Gastrocnemius medialis (tissue), 4 donors: ENCODE measurements around the gene IRF2BP2. TPM values are rescaled to one million over a fixed set of nuclear protein-coding genes. Genes with fewer than 3 reads are reported as not detected.
A peak's percentile ranks its signal among the peaks of the same experiment; 100 is the strongest.

Source experiments
- ATAC-seq, 2 donors: fragments of 150-250 bp; one replicate each; pipeline ENCODE4 v1.9.1; 2016
- DNase-seq, 2 donors: peaks; one replicate each; pipeline ENCODE4 v3.0.0-alpha.2; 2019
- H3K27ac ChIP-seq, 4 donors: fragments of 200-600 bp; sonication (generic); 1 replicate in 1 of 4; 2 replicates in 3 of 4; pipeline ENCODE4 v1.5.1; 2016 to 2018; ENCODE audit warnings: mild to moderate bottlenecking in 2 of 4, moderate library complexity in 1 of 4
- H3K27me3 ChIP-seq, 3 donors: fragments of 200-600 bp; sonication (generic) in 2 of 3; 1 replicate in 1 of 3; 2 replicates in 2 of 3; pipeline versions ENCODE4 v1.5.1 to v1.6.0; 2016 to 2019; ENCODE audit warnings: mild to moderate bottlenecking in 1 of 3, moderate library complexity in 1 of 3
- H3K36me3 ChIP-seq, 2 donors: fragments of 200-600 bp; sonication (generic) in 1 of 2; one replicate each; pipeline ENCODE4 v1.5.1; 2017 to 2018
- H3K4me1 ChIP-seq, 2 donors: fragments of 200-600 bp; sonication (generic) in 1 of 2; one replicate each; pipeline ENCODE4 v1.5.1; 2016 to 2017; ENCODE audit warnings: mild to moderate bottlenecking in 2 of 2
- H3K4me3 ChIP-seq, 4 donors: fragments of 200-600 bp; sonication (generic) in 3 of 4; 1 replicate in 1 of 4; 2 replicates in 3 of 4; pipeline ENCODE4 v1.5.1; 2016 to 2019; ENCODE audit warnings: mild to moderate bottlenecking in 2 of 4
- H3K9me3 ChIP-seq, 3 donors: fragments of 200-600 bp; sonication (generic) in 2 of 3; 1 replicate in 1 of 3; 2 replicates in 2 of 3; pipeline ENCODE4 v1.5.1; 2016 to 2019
- POLR2A ChIP-seq, 2 donors: fragments of 450-650 bp; IDR thresholded peaks; one replicate each; pipeline ENCODE4 v1.6.1; 2017; ENCODE audit warnings: antibody characterized with exemption in 2 of 2, mild to moderate bottlenecking in 2 of 2, moderate library complexity in 2 of 2
- in situ Hi-C, 4 donors: fragments of 200-750 bp; cut with MboI; loops; one replicate each; pipeline versions ENCODE4 v1.15.0 to v1.8.0; 2017; ENCODE audit warnings: low sequenced_read_pairs in 4 of 4
- intact Hi-C: fragments of 100-400 bp; cut with DNase I; formaldehyde crosslinking; loops from one replicate; pipeline ENCODE4 v1.15.1; 2023; ENCODE audit warnings: low total_unique reads
- total RNA-seq, 4 donors: library from RNA; depleted of rRNA; stranded (reverse); fragments of >200 nt; gene quantifications; one replicate each; pipeline versions ENCODE4 v1.1.0 to v1.2.3, GENCODE V29; 2016
- TF ChIP-seq, protein P1 (sequence below), 5 experiments: fragments of 450-650 bp in 3 of 5; fragments of 200-600 bp in 2 of 5; sonication (generic) in 2 of 5; IDR thresholded peaks in 4 of 5; conservative IDR thresholded peaks in 1 of 5; 1 replicate in 4 of 5; 2 replicates in 1 of 5; pipeline ENCODE4 v1.5.1; 2016 to 2019; ENCODE audit warnings: antibody characterized with exemption in 5 of 5, mild to moderate bottlenecking in 3 of 5, moderate library complexity in 3 of 5

IRF2BP2 gene
- total RNA-seq, 4 donors from 2014 or later = 32.2 to 92.0 (median 52.2) TPM

DNA sequence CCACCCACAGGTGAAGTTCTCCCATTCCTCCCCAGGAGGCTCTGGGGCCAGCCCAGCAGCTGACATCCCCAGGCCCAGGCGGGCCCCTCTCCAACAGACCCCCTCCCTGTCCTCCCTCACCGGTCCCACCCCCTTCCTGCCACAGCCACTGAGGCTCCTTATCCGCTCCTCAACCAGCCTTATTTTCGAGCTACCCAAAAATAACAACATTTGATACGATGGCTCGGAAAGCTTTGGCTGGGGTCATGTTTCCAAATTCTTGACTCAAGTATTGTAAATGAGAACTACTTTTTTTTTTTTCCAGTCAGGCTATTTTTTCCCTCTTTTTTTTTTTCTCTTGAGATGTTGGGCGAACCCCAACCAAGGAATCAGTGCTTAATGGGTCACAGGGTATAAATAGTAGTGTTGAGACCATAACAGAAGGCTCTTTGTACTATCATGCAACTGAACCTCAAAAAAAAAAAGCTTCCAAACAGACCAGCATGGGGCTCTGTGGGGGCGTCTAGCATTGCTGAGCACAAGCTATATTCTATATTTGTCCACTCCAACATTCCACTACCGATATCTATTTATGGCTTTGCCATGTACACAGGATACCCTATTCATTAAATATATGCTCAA is 27.2 kb downstream of the IRF2BP2 start:
- H3K36me3 ChIP-seq = no peaks in the 10 kb centered on the region
- intact Hi-C loops = loop anchor here (1.0 kb wide), 1 partner anchor 38 kb away; no protein-coding TSS in a partner anchor
- peaks cover 58 to 63% of the 10 kb centered on the region in 2 donors for H3K4me1 ChIP-seq
- ATAC-seq (peak; percentile 39 to 48), DNase-seq (peak in 1 of 2 donors; percentile 59)
- peak in 1 of 2 donors; percentile 24 for TF ChIP-seq POLR2A (IDR thresholded peaks at IDR 0.05)
- TF ChIP-seq, protein P1, sequence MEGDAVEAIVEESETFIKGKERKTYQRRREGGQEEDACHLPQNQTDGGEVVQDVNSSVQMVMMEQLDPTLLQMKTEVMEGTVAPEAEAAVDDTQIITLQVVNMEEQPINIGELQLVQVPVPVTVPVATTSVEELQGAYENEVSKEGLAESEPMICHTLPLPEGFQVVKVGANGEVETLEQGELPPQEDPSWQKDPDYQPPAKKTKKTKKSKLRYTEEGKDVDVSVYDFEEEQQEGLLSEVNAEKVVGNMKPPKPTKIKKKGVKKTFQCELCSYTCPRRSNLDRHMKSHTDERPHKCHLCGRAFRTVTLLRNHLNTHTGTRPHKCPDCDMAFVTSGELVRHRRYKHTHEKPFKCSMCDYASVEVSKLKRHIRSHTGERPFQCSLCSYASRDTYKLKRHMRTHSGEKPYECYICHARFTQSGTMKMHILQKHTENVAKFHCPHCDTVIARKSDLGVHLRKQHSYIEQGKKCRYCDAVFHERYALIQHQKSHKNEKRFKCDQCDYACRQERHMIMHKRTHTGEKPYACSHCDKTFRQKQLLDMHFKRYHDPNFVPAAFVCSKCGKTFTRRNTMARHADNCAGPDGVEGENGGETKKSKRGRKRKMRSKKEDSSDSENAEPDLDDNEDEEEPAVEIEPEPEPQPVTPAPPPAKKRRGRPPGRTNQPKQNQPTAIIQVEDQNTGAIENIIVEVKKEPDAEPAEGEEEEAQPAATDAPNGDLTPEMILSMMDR (IDR thresholded peaks at IDR 0.05 in 4 of 5, conservative IDR thresholded peaks at IDR 0.05 in 1 of 5) = no peak
- H3K9me3 ChIP-seq = no peaks in the 10 kb centered on the region
- no peaks in the 10 kb centered on the region for H3K27me3 ChIP-seq
- in situ Hi-C loops = no loop called here
- peak overlapping the region; percentile 15 to 25 (median 20) for H3K4me3 ChIP-seq
- H3K27ac ChIP-seq = peak overlapping the region; percentile 93 to 97 (median 95)

DNA sequence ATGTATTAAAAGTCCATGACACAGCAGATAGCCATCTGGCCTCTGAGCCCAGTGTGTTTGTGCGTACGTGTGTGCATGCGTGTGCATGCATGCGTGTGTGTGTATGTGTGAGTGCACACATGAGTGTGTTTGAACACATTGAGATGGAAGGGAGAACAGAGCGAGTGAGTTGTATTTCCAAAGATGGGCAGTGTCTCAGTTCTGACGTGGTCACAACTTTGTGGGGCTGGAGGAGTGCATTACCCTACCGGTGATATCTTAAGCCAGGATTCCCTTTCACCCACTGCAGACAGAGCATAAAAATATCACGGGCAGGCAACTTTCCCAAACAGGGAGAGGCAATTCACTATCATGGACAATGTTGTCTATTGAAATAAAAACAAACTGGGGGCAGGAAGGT is 27.8 kb downstream of the IRF2BP2 start:
- peak; percentile 58 to 63 for ATAC-seq
- Histone ChIP-seq H3K4me3 (peak overlapping the region in 3 of 4 donors; percentile 17 to 25 (median 24)), H3K36me3 (no peaks in the 10 kb centered on the region), H3K27me3 (no peaks in the 10 kb centered on the region), H3K9me3 (no peaks in the 10 kb centered on the region), H3K4me1 (peaks cover 58 to 63% of the 10 kb centered on the region in 2 donors), H3K27ac (peak overlapping the region; percentile 93 to 97 (median 95))
- in situ Hi-C loops = no loop called here
- DNase-seq = peak; percentile 54 to 76
- intact Hi-C loops = loop anchor here (1.0 kb wide), 1 partner anchor 38 kb away; no protein-coding TSS in a partner anchor
- TF ChIP-seq, protein P1 (IDR thresholded peaks at IDR 0.05 in 4 of 5, conservative IDR thresholded peaks at IDR 0.05 in 1 of 5) = peak in 1 of 5 experiments; percentile 9
- no peak for TF ChIP-seq POLR2A (IDR thresholded peaks at IDR 0.05)

DNA sequence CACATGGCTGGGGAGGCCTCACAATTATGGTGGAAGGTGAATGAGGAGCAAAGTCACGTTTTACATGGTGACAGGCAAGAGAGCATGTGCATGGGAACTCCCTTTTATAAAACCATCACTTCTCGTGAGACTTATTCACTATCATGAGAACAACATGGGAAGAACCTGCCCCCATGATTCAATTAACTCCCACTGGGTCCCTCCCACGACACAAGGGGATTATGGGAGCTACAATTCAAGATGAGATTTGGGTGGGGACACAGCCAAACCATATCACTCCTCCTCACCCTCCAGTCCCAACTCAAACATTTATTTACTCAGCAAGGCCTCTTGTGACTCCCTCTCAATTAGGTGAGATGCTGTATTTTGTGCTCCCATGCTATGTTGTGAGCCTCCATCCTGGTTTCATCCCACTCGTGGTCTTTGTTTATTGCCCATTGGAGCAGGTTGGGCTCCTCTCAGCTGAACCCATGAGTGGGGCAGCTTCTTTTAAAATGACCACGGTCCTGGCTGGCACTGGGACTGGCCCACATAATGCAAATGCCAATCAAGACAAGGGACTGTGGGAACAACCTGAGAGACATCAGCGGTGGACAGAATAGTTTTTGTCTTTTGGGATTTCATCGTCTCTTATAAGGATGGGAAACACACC is 28.8 kb downstream of the IRF2BP2 start:
- ATAC-seq = no peak
- Histone ChIP-seq H3K9me3 (no peaks in the 10 kb centered on the region), H3K27me3 (no peaks in the 10 kb centered on the region), H3K4me1 (peaks cover 48 to 54% of the 10 kb centered on the region in 2 donors), H3K27ac (peak overlapping the region; percentile 93 to 97 (median 95)), H3K4me3 (no peak overlapping the region), H3K36me3 (no peaks in the 10 kb centered on the region)
- TF ChIP-seq POLR2A (IDR thresholded peaks at IDR 0.05) = no peak
- TF ChIP-seq, protein P1 (IDR thresholded peaks at IDR 0.05 in 4 of 5, conservative IDR thresholded peaks at IDR 0.05 in 1 of 5) = no peak
- intact Hi-C loops = no loop called here
- no peak for DNase-seq
- in situ Hi-C loops = no loop called here

DNA sequence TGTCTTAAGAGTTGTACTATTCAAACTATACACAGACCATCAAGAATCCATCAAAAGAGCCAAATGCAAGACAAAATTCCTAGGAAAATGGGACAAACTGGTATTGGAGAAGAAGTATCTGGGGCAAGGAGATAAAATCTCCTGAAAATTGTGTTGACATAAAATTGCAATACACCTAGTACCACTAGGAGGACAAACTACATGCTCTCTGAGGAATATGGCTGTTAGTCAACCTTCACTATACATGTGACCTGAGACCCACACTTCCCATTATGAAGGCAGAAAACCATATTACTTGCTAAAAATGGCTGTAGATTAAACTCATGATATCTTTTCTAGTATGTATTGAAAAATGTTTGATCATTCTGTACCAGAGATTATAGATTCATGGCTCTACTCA is 30.0 kb downstream of the IRF2BP2 start:
- intact Hi-C loops = no loop called here
- Histone ChIP-seq H3K9me3 (no peaks in the 10 kb centered on the region), H3K36me3 (no peaks in the 10 kb centered on the region), H3K27ac (no peak overlapping the region), H3K4me1 (peaks cover 38 to 41% of the 10 kb centered on the region in 2 donors), H3K27me3 (no peaks in the 10 kb centered on the region), H3K4me3 (no peak overlapping the region)
- TF ChIP-seq POLR2A (IDR thresholded peaks at IDR 0.05) = no peak
- TF ChIP-seq, protein P1 (IDR thresholded peaks at IDR 0.05 in 4 of 5, conservative IDR thresholded peaks at IDR 0.05 in 1 of 5) = peak in 2 of 5 experiments; percentile 7 to 19
- in situ Hi-C loops = no loop called here
- ATAC-seq (no peak), DNase-seq (no peak)
